Amniotic stem cell (primary cell): ENCODE results near the gene ACY1.

Experiments used
- DNase-seq: peaks from one replicate; lab custom pipeline; 2025; lab: John Stamatoyannopoulos, UW

ACY1 gene

GRCh38 chr3:51945926-51946705 lies 37.2 kb upstream of the ACY1 start:
- no peak for DNase-seq

- no peak for DNase-seq
Measured at GRCh38 chr3:51946796-51947195, 36.5 kb upstream of the ACY1 start.

DNA sequence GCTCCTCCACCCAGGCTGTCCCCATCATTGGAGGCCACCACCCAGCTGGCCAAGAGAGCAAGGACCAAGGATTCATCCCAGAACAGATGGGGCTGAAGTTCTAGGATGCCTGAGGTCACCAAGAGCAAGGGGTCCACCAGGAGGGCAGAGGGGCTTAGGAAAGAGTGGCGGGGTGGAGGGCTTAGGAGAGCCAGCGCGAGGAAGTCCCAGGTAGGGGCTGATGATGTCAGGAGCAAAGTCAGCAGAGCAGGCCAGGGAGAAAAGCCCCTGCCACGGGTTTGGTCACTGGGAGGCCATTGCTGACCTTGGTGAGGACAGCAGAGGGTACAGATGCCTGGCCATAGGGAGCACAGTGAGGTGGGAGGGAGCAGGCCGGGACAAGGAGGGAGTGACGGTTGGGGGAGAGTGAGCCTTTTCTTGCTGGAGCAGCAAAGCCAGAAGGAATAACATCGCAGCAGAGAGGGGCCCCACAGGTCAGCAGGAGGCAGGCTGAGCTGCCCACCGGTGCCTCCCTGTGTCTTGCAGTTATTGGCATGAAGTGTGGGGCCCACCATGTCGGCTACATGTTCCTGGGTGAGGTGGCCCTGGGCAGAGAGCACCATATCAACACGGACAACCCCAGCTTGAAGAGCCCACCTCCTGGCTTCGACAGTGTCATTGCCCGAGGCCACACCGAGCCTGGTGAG lies 36.0 kb upstream of the ACY1 start:
- no peak for DNase-seq

GRCh38 chr3:51948016-51948580 lies 35.2 kb upstream of the ACY1 start:
- no peak for DNase-seq

DNA sequence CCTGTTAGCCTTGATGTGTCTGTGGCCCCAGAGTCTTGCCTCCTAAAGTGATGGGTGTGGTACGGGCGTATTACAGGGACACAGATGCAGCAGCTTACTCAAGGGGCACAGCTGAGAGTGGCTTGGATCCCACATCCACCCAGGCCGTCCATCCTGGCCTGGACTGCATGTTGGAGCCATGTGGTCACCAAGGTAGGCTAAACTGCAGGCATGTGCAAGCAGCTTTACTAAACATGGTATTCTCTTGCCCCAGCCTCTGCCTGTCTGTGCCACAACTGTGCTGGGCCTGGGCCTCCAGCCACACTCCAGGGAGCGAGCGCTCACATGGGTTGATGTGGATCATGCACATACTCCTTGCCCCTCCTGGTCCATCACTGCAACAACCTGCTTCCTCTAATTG lies 34.2 kb upstream of the ACY1 start:
- no peak for DNase-seq

DNA sequence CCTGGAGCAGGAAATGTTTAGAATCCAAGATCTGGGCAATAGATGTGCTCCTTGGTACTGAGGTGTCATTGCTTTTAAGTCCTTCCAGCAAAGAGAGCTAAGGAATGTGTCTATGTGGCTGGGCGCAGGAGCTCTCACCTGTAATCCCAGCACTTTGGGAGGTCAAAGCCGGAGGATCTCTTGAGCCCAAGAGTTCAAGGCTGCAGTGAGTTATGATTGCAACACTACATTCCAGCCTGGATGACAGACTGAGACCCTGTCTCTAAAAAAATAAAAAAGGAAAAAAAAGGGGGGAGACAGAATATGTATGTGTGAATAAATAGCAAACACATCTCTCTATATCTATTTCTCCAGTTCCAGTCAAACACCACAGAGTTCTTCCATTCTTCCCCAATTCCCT lies 32.4 kb upstream of the ACY1 start:
- DNase-seq, result no peak

DNA sequence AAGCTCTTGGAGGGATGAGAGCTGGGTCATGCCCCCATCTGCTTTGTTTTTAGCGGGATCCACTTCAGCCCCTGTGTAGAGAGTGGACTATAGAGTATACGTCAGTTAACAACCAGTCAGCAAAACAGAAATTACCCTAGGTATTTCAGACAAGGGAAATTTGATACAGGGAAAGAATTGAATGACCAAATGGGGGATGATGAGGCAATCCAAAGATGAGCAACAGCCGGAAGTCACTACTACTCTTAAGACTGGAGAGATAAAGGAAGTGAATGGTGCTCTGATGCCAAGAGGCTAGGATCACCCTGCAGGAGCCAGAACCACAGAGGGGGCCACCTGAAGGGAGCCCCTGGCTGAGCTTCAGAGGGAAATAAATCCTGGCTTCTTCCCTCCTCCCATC lies 29.9 kb upstream of the ACY1 start:
- no peak for DNase-seq

- DNase-seq, result no peak
Measured at GRCh38 chr3:51954105-51954504, 29.2 kb upstream of the ACY1 start.

- no peak for DNase-seq
Measured at GRCh38 chr3:51954713-51955112, 28.6 kb upstream of the ACY1 start.

- no peak for DNase-seq
Measured at GRCh38 chr3:51955175-51955892, 28.0 kb upstream of the ACY1 start, which contains the start of gene GPR62. TSS of gene GPR62 (plus strand) at chr3:51955381. CDS start at chr3:51955653, 272 bp downstream.

GRCh38 chr3:51955893-51956770 lies 27.2 kb upstream of the ACY1 start:
- DNase-seq, result no peak

GRCh38 chr3:51957520-51958205 lies 25.7 kb upstream of the ACY1 start:
- DNase-seq, result no peak

GRCh38 chr3:51958603-51959521 lies 24.5 kb upstream of the ACY1 start:
- DNase-seq, result no peak

- no peak for DNase-seq
Measured at GRCh38 chr3:51959651-51960050, 23.7 kb upstream of the ACY1 start.

GRCh38 chr3:51960386-51960785 lies 22.9 kb upstream of the ACY1 start:
- no peak for DNase-seq

GRCh38 chr3:51961011-51961410 lies 22.3 kb upstream of the ACY1 start:
- DNase-seq, result no peak

DNA sequence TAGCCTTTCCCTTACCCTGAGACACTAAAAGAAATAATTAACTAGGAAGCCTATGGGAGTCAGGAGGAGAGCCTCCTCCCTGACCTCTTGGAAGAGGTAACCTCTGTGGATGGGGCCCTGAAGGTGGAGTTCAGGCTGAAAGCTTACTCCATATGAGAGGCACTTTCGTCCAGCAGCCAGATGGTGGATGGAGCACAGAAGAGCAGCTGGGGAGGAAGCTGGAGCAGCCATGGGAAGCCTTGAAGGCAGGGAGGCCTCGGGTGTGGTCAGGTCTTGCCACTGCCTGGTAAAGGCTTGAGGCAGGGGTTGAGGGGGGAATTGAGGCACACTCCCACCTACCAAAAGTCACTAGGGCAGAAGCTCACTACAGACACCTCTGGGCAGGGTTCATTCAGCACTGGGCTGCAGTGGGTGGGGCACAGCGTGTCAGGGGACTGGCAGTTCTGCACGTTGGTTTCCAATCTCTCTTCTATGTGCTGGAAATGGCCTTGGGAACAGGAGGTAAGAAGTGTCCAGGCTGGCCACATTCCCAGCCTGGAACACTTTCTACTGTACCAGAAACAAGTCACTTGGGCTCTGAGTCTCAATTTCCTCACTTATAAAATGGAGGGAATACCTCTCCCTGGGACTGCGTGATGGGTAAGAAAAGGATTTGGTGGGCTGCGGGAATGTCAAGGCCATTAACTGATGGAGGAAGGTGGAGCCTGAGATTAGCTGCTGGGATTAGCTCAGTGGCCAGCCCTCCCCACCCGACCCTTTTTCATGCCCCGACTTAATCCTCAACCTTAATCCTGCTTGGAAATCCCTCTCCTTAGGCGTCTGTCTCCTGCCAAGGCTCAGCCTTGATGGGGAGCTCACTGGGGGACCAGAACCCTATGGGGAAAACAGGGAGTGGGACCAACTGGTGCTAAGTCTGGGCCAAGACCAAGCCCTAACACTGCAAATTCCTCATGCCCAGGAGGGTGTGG lies 21.4 kb upstream of the ACY1 start:
- DNase-seq, result no peak

GRCh38 chr3:51962854-51963530 lies 20.3 kb upstream of the ACY1 start:
- no peak for DNase-seq
